Measurements from ENCODE around the gene JTB. TPM values are rescaled to one million over a fixed set of nuclear protein-coding genes. Genes with fewer than 3 reads are reported as not detected.
A peak's percentile ranks its signal among the peaks of the same experiment; 100 is the strongest.

Gene JTB
- total and polyA plus RNA-seq, 9 of the 15 experiments (the other 6 are each of a cell fraction or from before 2014, with no cell fraction given) = 24.7 to 308 (median 151) TPM

- TF ChIP-seq ZNF76 (CRISPR knock-in tag; IDR thresholded peaks at IDR 0.05; ENCODE audit: borderline replicate concordance) (0 out of 2 replicates have a peak, but pooled peaks have one; percentile 23), PHB2 (IDR thresholded peaks at IDR 0.05; ENCODE audit: low read depth) (no peak), LCOR (CRISPR knock-in tag; IDR thresholded peaks at IDR 0.05) (0 out of 2 replicates have a peak, but pooled peaks have one; percentile 36), GABPA (tag; conservative IDR thresholded peaks at IDR 0.05; ENCODE audit: low read depth) (0 out of 2 replicates have a peak, but pooled peaks have one; percentile 22), BMI1 (IDR thresholded peaks at IDR 0.05; ENCODE audit: low read length) (no peak), ZNF23 (CRISPR knock-in tag; IDR thresholded peaks at IDR 0.05) (no peak), ZNF511 (CRISPR knock-in tag; IDR thresholded peaks at IDR 0.05) (peak; percentile 16; the same call in 1 of the 2 replicates), DIDO1 (tag; IDR thresholded peaks at IDR 0.05; ENCODE audit: low read depth) (no peak), ATF4 (CRISPR knock-in tag; IDR thresholded peaks at IDR 0.05) (peak; percentile 24; the same call in 1 of the 2 replicates), ETS1 (conservative IDR thresholded peaks at IDR 0.05; ENCODE audit: control insufficient read depth, low read depth, low read length) (peak; percentile 87), ILK (tag; IDR thresholded peaks at IDR 0.05; ENCODE audit: borderline replicate concordance, low read depth) (no peak), CBX1 (IDR thresholded peaks at IDR 0.05; ENCODE audit: low read depth) (peak; percentile 63; the same call in 1 of the 2 replicates), KAT2B (IDR thresholded peaks at IDR 0.05; ENCODE audit: low read depth, low read length) (no peak), E2F5 (CRISPR knock-in tag; IDR thresholded peaks at IDR 0.05) (no peak), RCOR1 (IDR thresholded peaks at IDR 0.05; ENCODE audit: borderline replicate concordance in 1 of 2, low read depth in 2 of 2, low read length in 2 of 2) (no peak), TAF9B (IDR thresholded peaks at IDR 0.05; ENCODE audit: partially characterized antibody) (peak; percentile 72), ZNF175 (CRISPR knock-in tag; IDR thresholded peaks at IDR 0.05; ENCODE audit: low read depth) (0 out of 2 replicates have a peak, but pooled peaks have one; percentile 30), MYBL2 (IDR thresholded peaks at IDR 0.05; ENCODE audit: low read depth) (no peak), MYBL2 (CRISPR knock-in tag; IDR thresholded peaks at IDR 0.05; ENCODE audit: borderline replicate concordance) (no peak), ELF1 (tag; IDR thresholded peaks at IDR 0.05) (peak; percentile 87), NR4A1 (CRISPR knock-in tag; IDR thresholded peaks at IDR 0.05) (0 out of 2 replicates have a peak, but pooled peaks have one; percentile 12), NR4A1 (tag; IDR thresholded peaks at IDR 0.05) (no peak), CBFB (CRISPR knock-in tag; IDR thresholded peaks at IDR 0.05) (no peak), TCF7L2 (IDR thresholded peaks at IDR 0.05; ENCODE audit: low read depth, low read length) (no peak)
Measured at GRCh38 chr1:153977250-153978240, at the start of gene JTB (continued).
